IPS-18c (cell line): ENCODE measurements around the gene NKTR.
"Not testable (repeated sequence)": the region's sequence is repeated elsewhere in the genome, so short reads cannot be mapped to it uniquely, and the experiment has no call there.

Experiments used
- H3K4me3 ChIP-seq: 2 replicates; pipeline ENCODE4 v1.7.0; 2013; ENCODE audit warnings: low read depth, mild to moderate bottlenecking, low read length, moderate library complexity; ENCODE audit not compliant: insufficient read depth
- H3K9me3 ChIP-seq: one replicate; pipeline ENCODE4 v1.6.1; 2013; ENCODE audit warnings: mild to moderate bottlenecking, low read length, moderate library complexity; ENCODE audit not compliant: control insufficient read depth, insufficient read depth

NKTR gene

DNA sequence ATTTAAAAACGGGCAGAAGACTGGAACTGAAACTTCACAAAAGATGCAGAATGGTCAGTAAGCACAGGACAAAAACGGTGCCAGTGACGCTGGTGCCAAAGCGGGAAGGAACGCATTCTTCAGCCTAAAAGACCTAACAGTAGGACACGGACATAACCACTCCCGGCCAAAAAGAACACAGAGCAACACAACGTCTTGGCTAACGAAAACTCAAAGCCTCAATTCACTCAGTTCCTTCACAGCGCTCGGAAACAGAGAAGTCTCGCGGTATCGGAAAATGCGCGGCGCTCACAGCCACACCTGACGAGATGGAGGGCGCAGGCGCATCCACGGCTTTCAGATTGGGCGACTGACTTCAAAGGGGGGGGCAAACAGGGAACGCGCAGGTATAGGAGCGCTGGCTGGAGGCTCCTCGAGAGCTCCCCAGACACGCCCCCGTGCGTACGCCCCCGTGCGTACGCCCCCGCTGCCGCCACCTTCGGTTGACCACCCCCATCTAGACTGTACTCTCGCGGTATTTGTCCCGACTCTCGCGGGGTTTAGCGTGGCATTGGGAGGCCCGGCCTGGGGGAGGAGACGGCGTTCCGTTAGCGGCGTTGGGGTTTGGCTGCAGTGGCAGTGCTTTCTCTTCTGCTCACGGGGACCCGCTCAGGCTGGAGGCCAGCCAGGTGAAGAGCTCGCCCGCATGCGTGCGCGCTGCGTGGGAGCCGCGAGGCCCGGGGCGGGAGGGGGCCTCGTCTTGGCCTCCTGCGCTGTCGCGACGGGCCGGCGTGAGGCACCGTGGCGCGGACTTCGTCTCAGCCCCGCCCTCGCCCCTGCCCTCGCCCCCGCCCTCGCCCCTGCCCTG is at the start of gene NKTR:
TSS of gene NKTR (plus strand) at position 576 of the 847 bp plus-strand sequence. CDS start 321 bp downstream, outside the sequence.
- Histone ChIP-seq H3K4me3 (peak within 1 kb of the TSS; percentile 87), H3K9me3 (no peaks in the 10 kb centered on the region)

DNA sequence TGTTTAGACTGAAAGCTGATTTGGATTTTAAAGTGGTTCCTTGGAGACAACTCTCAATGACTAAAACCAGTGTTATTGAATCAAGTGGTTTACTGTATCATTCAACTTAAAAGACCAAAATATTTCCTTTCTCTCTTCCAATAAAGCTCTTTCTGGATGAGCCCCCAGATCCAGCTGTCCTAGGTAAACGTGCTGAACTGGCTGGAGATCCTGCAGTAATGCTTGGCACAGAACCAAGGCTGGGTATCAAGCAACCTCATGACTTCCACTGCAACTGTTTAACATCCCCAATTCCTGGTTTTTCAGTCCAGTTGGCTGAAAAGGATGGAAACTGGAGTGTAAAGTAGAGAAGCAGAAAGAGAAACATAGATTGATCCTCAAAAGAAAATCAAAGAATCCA is 47.7 kb upstream of the NKTR start:
- Histone ChIP-seq H3K9me3 (no peaks in the 10 kb centered on the region), H3K4me3 (no peak overlapping the region)

DNA sequence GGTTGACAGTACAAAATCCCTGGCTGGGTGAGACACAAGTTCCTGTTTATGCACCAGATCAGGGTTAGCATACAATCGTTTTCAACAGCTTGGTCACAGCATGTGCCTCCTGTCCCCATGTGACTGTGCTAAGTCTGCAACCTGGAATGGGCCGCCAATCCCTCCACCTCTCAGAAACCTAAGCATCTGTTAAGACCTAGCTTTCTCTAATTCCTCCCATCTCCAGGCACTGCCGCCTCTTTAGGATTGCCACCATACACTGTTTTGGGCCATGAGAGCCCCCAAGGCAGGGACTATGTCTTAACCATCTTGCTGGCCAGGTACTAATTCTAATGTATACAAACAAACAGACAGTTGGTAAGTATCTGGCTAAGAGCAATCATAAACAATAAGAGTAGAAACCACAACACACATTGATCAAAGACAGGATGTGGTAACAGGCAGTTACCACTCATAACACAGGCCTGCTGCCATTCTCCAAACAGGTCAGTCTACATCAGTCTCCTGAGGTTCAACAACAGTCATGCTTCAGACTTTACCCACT is 44.3 kb upstream of the NKTR start:
- Histone ChIP-seq H3K9me3 (no peaks in the 10 kb centered on the region), H3K4me3 (no peak overlapping the region)

- H3K9me3 ChIP-seq, H3K4me3 ChIP-seq: not testable (repeated sequence)
Observed at GRCh38 chr3:42556817-42557216, 43.7 kb upstream of the NKTR start.

DNA sequence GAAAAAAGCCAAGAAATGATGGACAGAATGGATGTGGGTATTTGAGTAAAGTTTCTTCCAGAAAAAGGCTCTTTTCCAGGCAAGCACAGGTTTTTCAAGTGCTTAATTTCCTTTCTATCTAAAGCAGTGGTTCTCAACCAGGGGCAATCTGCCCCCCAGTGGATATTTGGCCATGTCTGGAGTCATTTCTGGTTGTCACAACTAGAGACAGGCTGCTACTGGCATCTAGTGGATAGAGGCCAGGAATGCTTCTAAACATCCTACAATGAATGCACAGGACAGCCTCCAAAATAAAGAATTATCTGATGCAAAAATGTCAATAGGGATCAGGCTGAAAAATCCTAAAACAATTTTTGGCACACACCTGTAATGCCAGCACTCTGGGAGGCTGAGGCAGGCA is 42.6 kb upstream of the NKTR start:
- Histone ChIP-seq H3K4me3 (no peak overlapping the region), H3K9me3 (no peaks in the 10 kb centered on the region)

- Histone ChIP-seq H3K4me3 (no peak overlapping the region), H3K9me3 (no peaks in the 10 kb centered on the region)
Observed at GRCh38 chr3:42562047-42562907, 38.2 kb upstream of the NKTR start.

- no peak overlapping the region for H3K4me3 ChIP-seq
- no peaks in the 10 kb centered on the region for H3K9me3 ChIP-seq
Observed at GRCh38 chr3:42569593-42570142, 30.8 kb upstream of the NKTR start.

- Histone ChIP-seq H3K4me3 (no peak overlapping the region), H3K9me3 (no peaks in the 10 kb centered on the region)
Observed at GRCh38 chr3:42572278-42572677, 28.2 kb upstream of the NKTR start.

- no peak overlapping the region for H3K4me3 ChIP-seq
- no peaks in the 10 kb centered on the region for H3K9me3 ChIP-seq
Observed at GRCh38 chr3:42575137-42575741, 25.2 kb upstream of the NKTR start.

- no peak overlapping the region for H3K4me3 ChIP-seq
- no peaks in the 10 kb centered on the region for H3K9me3 ChIP-seq
Observed at GRCh38 chr3:42578054-42578453, 22.4 kb upstream of the NKTR start.

DNA sequence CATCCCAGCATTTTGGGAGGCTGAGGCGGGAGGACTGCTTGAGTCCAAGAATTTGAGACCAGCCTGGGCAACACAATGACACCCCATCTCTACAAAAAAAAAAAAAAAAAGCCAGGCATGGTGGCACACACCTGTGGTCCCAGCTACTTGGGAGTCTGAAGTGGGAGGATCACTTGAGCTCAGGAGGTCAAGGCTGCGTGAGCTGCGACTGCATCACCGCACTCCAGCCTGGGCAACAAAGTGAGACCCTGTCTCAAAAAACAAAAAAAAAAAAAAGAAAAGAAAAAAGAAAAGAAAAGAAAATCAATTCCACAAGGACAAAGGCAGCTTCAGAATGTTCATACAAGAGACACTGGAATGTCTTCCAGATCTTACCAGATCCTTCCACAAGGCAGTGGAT is 21.1 kb upstream of the NKTR start:
- not testable (repeated sequence) for H3K9me3 ChIP-seq, H3K4me3 ChIP-seq

DNA sequence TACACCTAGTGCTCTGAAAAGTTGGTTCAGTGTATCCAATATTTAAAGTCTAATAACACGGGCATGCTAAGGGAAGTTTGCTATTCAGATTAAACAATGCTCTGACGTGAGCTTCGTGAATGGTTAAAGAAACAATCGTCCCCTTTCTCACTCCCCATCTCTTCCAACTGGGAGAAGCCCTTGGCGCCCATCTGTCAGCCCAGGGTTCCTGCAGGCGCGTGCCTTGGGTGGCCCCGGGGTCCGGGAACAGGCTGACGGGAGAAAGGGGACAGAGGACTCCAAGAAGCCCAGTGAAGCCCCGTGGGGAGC is 19.1 kb upstream of the NKTR start:
- no peaks in the 10 kb centered on the region for H3K9me3 ChIP-seq
- peak overlapping the region; percentile 82 for H3K4me3 ChIP-seq

GRCh38 chr3:42581709-42582473 is 18.6 kb upstream of the NKTR start, which contains the start of gene SEC22C:
TSS of gene SEC22C (minus strand) at chr3:42581967. CDS start at chr3:42569046, 12,921 bp downstream.
- Histone ChIP-seq H3K9me3 (no peaks in the 10 kb centered on the region), H3K4me3 (peak within 1 kb of the TSS; percentile 82)

GRCh38 chr3:42582474-42583070 is 17.9 kb upstream of the NKTR start:
- H3K9me3 ChIP-seq: no peaks in the 10 kb centered on the region
- H3K4me3 ChIP-seq: peak overlapping the region; percentile 82

DNA sequence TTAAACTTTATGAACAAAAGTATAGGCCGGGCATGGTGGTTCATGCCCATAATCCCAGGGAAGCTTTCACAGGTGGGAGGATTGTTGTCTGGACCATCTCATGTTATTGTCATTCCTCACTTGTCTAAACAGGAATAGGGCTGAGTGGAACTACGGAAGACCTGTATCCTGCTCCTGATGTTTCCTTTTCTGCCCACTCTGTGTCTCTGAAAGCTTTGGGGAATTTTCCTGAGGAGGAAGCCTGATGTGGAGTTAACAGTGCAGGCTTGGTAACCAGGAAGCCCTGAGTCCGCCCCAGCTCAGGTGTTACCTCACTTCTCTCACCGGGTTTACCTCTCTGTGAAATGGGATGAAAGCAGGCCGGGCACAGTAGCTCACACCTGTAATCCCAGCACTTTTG is 11.9 kb upstream of the NKTR start:
- H3K9me3 ChIP-seq: no peaks in the 10 kb centered on the region
- H3K4me3 ChIP-seq: no peak overlapping the region

- H3K9me3 ChIP-seq: no peaks in the 10 kb centered on the region
- no peak overlapping the region for H3K4me3 ChIP-seq
Observed at GRCh38 chr3:42589382-42590109, 10.9 kb upstream of the NKTR start.
